Epithelial cell of prostate (primary cell): ENCODE measurements around the gene RASA2.

Experiments used
- DNase-seq: peaks from one replicate; pipeline ENCODE4 v3.0.0-alpha.2; 2011; ENCODE audit warnings: low read depth, low spot score
- H3K27ac ChIP-seq: fragments of 450-650 bp; 2 replicates; pipeline ENCODE4 v1.5.1; 2017; ENCODE audit warnings: mild to moderate bottlenecking

The RASA2 gene

DNA sequence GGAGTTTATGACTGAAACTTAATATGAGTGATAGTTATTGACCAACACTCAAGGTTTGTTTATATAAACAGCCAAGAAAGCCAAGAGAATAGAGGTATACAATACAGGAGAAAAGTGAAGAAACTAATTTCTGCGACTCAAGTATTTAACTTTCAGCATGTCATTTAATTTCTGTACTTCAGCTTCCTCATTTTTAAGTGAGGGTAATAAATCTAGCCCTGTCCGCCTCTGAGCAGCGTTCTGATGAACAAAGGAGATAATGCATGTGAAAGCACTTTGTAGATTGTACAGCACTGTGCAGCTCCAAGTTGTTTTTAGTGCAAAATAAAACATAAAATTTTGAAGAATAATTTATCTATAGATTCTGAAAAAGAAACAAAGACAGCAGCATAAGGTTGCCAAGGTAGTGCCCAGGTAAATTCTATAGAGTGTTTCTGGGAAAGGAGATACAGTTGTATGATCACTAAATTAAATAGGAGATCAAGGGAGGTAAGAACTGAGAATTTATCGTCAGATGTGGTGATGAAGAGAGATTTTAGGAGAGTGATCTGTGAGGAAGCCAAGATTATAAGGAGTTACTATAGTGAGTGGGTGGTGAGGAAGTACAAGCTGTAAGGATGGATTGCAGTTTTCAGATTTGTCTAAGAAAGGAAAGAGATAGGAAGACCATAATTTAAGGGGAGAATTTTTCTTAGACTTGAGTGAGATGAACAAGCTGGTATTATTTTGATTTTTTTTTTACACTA, 71.3 kb downstream of the RASA2 start:
- no peak overlapping the region for H3K27ac ChIP-seq
- no peak for DNase-seq

DNA sequence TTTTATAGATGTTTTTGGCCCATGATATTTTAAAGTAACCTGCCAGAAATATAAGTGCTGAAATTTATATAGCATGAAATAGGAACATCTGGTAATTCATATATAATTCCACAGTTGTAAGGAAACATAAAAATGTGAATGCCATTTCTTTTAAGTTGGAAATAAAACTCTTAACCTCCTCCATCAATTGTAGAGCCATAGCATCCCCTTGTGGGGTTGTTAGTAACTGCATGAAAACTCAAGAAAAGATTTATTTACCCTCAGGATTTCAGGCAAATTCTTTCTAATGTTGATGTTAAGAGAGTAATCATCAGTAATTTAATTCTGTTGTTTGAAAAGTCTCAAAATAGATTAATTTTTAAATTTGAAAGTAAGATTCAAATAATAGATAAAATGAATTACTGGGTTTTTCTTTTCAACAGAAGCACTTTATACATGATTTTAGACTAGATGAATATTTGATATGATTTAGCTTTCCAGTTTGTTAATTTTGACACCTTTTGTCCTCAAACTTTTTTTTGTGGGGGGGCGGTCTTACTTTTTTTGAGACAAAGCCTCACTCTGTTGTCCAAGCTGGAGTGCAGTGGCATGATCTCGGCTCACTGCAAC, 74.7 kb downstream of the RASA2 start:
- no peak for DNase-seq
- no peak overlapping the region for H3K27ac ChIP-seq

DNA sequence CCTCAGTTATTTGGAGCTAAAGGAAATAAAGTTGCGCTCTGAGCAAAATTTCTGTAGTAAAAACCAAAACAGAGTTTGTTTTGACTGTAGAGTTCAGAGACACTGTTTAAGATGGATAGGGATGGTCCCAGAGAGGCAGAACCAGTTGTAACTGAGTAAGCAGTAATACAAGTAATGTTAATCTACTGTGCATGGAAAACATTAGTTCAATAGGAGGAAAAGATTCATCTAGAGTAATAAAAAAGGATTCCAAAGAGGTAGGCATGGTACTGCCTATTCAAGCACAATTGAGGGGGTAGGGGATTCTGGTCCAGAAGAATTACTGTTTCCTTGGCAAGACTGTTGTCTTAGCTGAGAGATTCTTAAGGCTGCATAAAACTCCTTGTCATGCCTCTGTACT, 77.4 kb downstream of the RASA2 start:
- no peak for DNase-seq
- no peak overlapping the region for H3K27ac ChIP-seq

GRCh38 chr3:141570068-141570467, 83.2 kb downstream of the RASA2 start:
- H3K27ac ChIP-seq = no peak overlapping the region
- DNase-seq = no peak

GRCh38 chr3:141575879-141576743, 89.3 kb downstream of the RASA2 start:
- H3K27ac ChIP-seq = no peak overlapping the region
- DNase-seq = no peak

GRCh38 chr3:141576744-141577052, 89.9 kb downstream of the RASA2 start:
- H3K27ac ChIP-seq = no peak overlapping the region
- DNase-seq = no peak

DNA sequence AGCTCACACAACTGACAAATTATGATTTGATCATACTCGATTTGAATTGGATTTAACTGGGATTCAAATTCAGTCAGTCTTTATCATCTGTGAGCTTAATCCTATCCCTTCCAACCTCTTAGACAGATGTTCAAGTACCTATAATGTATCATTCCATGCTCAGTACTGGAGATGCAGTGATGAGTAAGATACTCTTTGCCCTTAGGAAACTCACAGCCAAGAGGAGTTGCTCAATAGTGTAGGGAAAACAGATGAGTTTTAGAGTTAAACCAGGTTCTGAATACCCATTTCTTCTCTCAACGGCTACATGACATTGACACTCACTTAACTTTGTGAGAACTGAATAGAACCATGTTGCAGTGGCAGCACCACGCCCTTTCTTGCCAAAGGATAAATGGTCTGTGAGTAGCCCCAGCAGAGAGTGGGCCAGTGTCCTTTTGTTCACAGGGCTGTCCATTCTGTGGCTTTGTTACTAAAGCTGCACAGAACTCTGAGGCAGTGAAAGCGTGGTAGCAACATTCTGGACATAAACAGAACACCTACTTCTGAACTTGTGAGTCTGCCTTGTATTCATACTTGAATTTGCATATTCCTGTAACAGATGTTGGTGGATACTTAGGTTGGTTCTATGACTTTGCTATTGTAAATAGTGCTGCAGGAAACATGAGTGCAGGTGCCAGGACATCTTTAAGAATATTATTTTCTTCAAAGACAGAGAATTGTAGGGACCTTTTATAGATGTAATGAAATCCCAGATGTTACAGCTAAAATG, 91.6 kb downstream of the RASA2 start:
- H3K27ac ChIP-seq = no peak overlapping the region
- no peak for DNase-seq

DNA sequence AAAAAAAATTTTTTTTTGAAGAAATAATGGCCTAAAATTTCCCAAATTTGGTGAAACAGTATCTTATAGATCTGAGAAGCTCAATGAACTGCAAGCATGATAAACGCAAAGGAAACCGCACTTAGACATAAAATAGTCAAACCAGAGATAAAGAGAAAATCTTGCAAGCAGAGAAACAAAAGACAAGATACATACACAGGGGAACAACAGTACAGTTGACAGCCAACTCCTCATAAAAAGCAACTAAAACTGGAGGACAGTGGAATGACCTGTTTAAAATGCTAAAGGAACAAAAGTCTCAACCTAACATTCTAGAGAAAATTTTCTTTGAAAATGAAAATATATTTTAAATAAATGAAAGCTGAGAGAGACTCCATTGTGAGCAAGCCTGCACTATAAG, 107.5 kb downstream of the RASA2 start:
- no peak for DNase-seq
- H3K27ac ChIP-seq = no peak overlapping the region

GRCh38 chr3:141597931-141598330, 111.1 kb downstream of the RASA2 start:
- no peak for DNase-seq
- H3K27ac ChIP-seq = no peak overlapping the region

GRCh38 chr3:141600331-141600730, 113.5 kb downstream of the RASA2 start:
- no peak for DNase-seq

DNA sequence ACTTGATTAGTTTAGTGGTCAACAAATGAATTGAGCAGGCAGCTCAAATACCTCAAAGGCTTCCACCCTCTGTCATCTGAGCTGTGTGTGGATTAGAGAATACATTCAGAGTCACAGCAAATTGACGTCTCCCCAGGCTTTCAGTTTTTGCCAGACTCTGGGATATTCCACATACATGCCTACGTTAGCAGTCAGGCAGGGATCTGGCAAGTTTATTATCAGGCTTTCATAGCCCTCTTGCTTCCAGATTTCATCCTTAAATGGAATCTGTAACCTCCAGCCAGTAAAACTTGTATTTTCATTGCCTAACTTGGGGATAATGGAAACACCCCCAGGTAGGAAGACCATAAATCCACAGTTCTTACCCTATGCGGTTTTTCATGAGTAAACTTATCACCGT, 115.9 kb downstream of the RASA2 start:
- DNase-seq = no peak
- H3K27ac ChIP-seq = no peak overlapping the region

More at GRCh38 chr3:141600331-141600730, 113.5 kb downstream of the RASA2 start:
- H3K27ac ChIP-seq = no peak overlapping the region

- H3K27ac ChIP-seq = no peak overlapping the region
- peak; percentile 59 for DNase-seq
These were observed 116.7 kb downstream of the RASA2 start for GRCh38 chr3:141603473-141604035.

GRCh38 chr3:141605883-141606282, 119.1 kb downstream of the RASA2 start:
- no peak overlapping the region for H3K27ac ChIP-seq
- DNase-seq = no peak

GRCh38 chr3:141608438-141608837, 121.6 kb downstream of the RASA2 start:
- no peak overlapping the region for H3K27ac ChIP-seq
- no peak for DNase-seq

DNA sequence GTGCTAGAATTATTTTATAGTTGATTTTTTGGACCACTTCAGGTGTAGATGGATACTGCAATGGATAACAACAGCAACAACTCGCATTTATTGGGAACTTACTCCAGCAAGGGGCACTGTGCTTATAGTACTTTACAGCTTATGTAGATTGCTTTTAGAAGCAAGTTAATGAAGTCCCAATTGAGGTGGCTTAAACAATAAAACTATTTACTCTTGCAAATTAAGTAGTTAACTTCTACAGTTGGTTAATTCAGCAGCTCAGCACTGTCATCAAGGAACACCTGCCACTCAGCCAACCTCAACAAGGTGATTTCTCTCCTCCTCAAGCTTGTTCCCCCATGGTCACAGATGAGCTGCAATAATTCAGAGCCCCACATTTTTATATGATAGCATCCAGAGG, 124.1 kb downstream of the RASA2 start:
- no peak overlapping the region for H3K27ac ChIP-seq
- DNase-seq = no peak

DNA sequence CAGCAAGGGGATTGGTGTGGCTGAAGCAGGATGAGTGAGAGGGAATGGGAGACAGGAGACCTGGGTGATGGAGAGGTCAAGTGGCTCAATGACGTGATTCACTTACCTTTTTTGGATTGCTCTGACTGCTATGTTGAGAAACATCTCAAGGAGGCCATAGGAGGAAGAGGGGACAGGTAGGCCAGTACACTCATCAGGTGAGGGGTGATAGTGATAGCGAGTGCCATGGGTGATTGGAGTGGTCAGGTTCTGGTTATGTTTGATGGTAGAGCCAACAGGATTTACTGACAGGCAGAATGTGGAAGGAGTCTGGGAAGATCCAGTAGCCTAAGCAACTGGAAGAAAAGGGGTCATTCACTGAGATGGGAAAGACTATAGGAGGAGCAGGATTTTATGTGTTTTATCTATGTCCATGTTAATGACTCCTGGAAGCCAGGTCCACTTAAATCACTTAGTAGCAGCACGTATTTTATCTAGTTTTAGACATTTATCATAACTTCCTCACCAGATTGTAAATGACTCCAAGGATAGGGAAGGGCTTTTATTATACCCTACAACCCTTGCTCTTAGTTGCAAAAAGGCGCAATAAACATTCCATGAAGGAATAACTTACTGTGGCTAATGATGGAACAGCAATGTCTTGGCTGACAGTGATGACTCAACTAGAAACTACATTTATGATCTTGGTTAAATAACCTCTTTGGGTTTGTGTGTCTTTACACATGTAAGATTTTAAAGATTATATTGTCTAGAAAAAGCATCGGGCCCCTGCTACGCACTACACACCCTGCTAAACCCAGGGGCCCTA, 131.5 kb downstream of the RASA2 start:
- no peak overlapping the region for H3K27ac ChIP-seq
- DNase-seq = no peak

DNA sequence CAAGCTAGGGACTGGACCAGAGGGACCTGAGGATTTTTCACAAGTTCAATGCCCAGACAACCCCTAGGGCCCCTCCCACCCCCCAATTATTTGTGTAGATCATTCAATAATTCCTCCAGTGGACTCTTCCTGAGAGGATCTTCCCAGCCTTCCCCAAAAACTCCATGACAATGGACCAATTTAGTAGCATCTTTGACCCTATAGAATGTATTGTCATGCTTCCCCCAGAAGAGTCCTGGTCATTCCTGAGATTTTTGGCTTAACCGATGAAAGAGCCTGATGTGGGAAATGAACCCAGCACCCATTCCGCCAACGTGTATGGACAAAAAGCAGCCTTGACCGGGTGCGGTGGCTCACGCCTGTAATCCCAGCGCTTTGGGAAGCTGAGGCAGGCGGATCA, 132.1 kb downstream of the RASA2 start:
- DNase-seq = no peak
- no peak overlapping the region for H3K27ac ChIP-seq

GRCh38 chr3:141619450-141619849, 132.6 kb downstream of the RASA2 start:
- no peak overlapping the region for H3K27ac ChIP-seq
- DNase-seq = no peak

GRCh38 chr3:141623691-141624090, 136.9 kb downstream of the RASA2 start:
- H3K27ac ChIP-seq = no peak overlapping the region
- DNase-seq = no peak
